SKM-1 (cell line): ENCODE measurements around the gene CPSF2.

Source experiments
- DNase-seq: peaks from one replicate; lab custom pipeline; 2025; ENCODE audit not compliant: unreplicated experiment; lab: John Stamatoyannopoulos, UW

CPSF2 gene

GRCh38 chr14:92121670-92122350 lies at the start of gene CPSF2, which contains the start of gene NDUFB1:
Gene CPSF2, plus strand, starts transcription at chr14:92121969. Its CDS starts 9,016 bp downstream, at chr14:92130985.
Gene NDUFB1, minus strand, starts transcription at chr14:92121706. Its CDS starts 4,069 bp downstream, at chr14:92117637.
- DNase-seq, result peak; percentile 15

GRCh38 chr14:92074555-92074954 lies 47.2 kb upstream of the CPSF2 start:
- no peak for DNase-seq

GRCh38 chr14:92088494-92088893 lies 33.3 kb upstream of the CPSF2 start:
- no peak for DNase-seq

- no peak for DNase-seq
These were observed 28.4 kb upstream of the CPSF2 start for GRCh38 chr14:92093320-92093719.

- DNase-seq, result no peak
These were observed 22.0 kb upstream of the CPSF2 start for GRCh38 chr14:92099802-92100201.

- DNase-seq, result no peak
These were observed 18.3 kb upstream of the CPSF2 start for GRCh38 chr14:92103363-92103989.

- DNase-seq, result peak; percentile 1
These were observed 16.5 kb upstream of the CPSF2 start for GRCh38 chr14:92105073-92105892.

GRCh38 chr14:92105893-92106142 lies 16.0 kb upstream of the CPSF2 start:
- no peak for DNase-seq

- DNase-seq, result peak; percentile 59
These were observed 15.4 kb upstream of the CPSF2 start, which contains the start of gene ATXN3 for GRCh38 chr14:92106143-92106926. Gene ATXN3, minus strand, starts transcription at chr14:92106582. Its CDS starts 30 bp downstream, at chr14:92106552.

GRCh38 chr14:92108345-92109254 lies 13.2 kb upstream of the CPSF2 start:
- no peak for DNase-seq

GRCh38 chr14:92109490-92109889 lies 12.3 kb upstream of the CPSF2 start:
- DNase-seq, result no peak

GRCh38 chr14:92121207-92121669 lies 531 bp upstream of the CPSF2 start:
- DNase-seq, result no peak

GRCh38 chr14:92122351-92122677 lies 545 bp downstream of the CPSF2 start:
- no peak for DNase-seq

- DNase-seq, result no peak
These were observed 992 bp downstream of the CPSF2 start for GRCh38 chr14:92122761-92123160.

GRCh38 chr14:92134456-92134855 lies 12.7 kb downstream of the CPSF2 start:
- DNase-seq, result no peak

- no peak for DNase-seq
These were observed 13.5 kb downstream of the CPSF2 start for GRCh38 chr14:92135269-92135668.

GRCh38 chr14:92143309-92143708 lies 21.5 kb downstream of the CPSF2 start:
- no peak for DNase-seq

GRCh38 chr14:92143962-92144361 lies 22.2 kb downstream of the CPSF2 start:
- no peak for DNase-seq

GRCh38 chr14:92144708-92145107 lies 22.9 kb downstream of the CPSF2 start:
- no peak for DNase-seq

- no peak for DNase-seq
These were observed 31.8 kb downstream of the CPSF2 start for GRCh38 chr14:92153581-92153980.
